ENCODE measurements around the gene CPEB3.
A peak's percentile ranks its signal among the peaks of the same experiment; 100 is the strongest.
"Not testable (repeated sequence)": the region's sequence is repeated elsewhere in the genome, so short reads cannot be mapped to it uniquely, and the experiment has no call there.

CPEB3 gene

GRCh38 chr10:92290837-92291615 is at the start of gene CPEB3, which contains the start of gene MARCHF5:
Gene CPEB3 (minus strand): TSS chr10:92291078. CDS start chr10:92240350, 50,728 bp downstream.
Gene MARCHF5 (plus strand): TSS chr10:92291167. CDS start chr10:92291495, 328 bp downstream.
- peak; percentile 74 for DNase-seq (ENCODE audit: low read depth, low spot score)

- not testable (repeated sequence) for DNase-seq (ENCODE audit: low read depth, low spot score)
These were observed 39.0 kb upstream of the CPEB3 start for GRCh38 chr10:92329927-92330326.

- DNase-seq (ENCODE audit: low read depth, low spot score): no peak
These were observed 38.1 kb upstream of the CPEB3 start for GRCh38 chr10:92328993-92329392.

GRCh38 chr10:92327445-92328433 is 36.9 kb upstream of the CPEB3 start:
- DNase-seq (ENCODE audit: low read depth, low spot score): no peak

- DNase-seq (ENCODE audit: low read depth, low spot score): no peak
These were observed 32.2 kb upstream of the CPEB3 start for GRCh38 chr10:92323079-92323478.

- DNase-seq (ENCODE audit: low read depth, low spot score): no peak
These were observed 25.7 kb upstream of the CPEB3 start for GRCh38 chr10:92316610-92317009.

- no peak for DNase-seq (ENCODE audit: low read depth, low spot score)
These were observed 22.9 kb upstream of the CPEB3 start for GRCh38 chr10:92313750-92314149.

- no peak for DNase-seq (ENCODE audit: low read depth, low spot score)
These were observed 18.4 kb upstream of the CPEB3 start for GRCh38 chr10:92309272-92309671.

- no peak for DNase-seq (ENCODE audit: low read depth, low spot score)
These were observed 14.5 kb upstream of the CPEB3 start for GRCh38 chr10:92305133-92306072.

GRCh38 chr10:92304061-92304460 is 13.2 kb upstream of the CPEB3 start:
- no peak for DNase-seq (ENCODE audit: low read depth, low spot score)

GRCh38 chr10:92303096-92303495 is 12.2 kb upstream of the CPEB3 start:
- no peak for DNase-seq (ENCODE audit: low read depth, low spot score)

- DNase-seq (ENCODE audit: low read depth, low spot score): no peak
These were observed 7.6 kb upstream of the CPEB3 start for GRCh38 chr10:92298487-92298886.

GRCh38 chr10:92291921-92292845 is 1.3 kb upstream of the CPEB3 start:
- DNase-seq (ENCODE audit: low read depth, low spot score): no peak

GRCh38 chr10:92291616-92291865 is 663 bp upstream of the CPEB3 start:
- DNase-seq (ENCODE audit: low read depth, low spot score): no peak

GRCh38 chr10:92290076-92290836 is 622 bp downstream of the CPEB3 start:
- no peak for DNase-seq (ENCODE audit: low read depth, low spot score)

- DNase-seq (ENCODE audit: low read depth, low spot score): no peak
These were observed 6.7 kb downstream of the CPEB3 start for GRCh38 chr10:92284112-92284704.

GRCh38 chr10:92278996-92279696 is 11.7 kb downstream of the CPEB3 start:
- DNase-seq (ENCODE audit: low read depth, low spot score): no peak

GRCh38 chr10:92274071-92274470 is 16.8 kb downstream of the CPEB3 start:
- DNase-seq (ENCODE audit: low read depth, low spot score): no peak

GRCh38 chr10:92268748-92269147 is 22.1 kb downstream of the CPEB3 start:
- no peak for DNase-seq (ENCODE audit: low read depth, low spot score)

All from activated naive CD8-positive, alpha-beta T cell treated with anti-CD3 and anti-CD28 coated beads, Interleukin-2, amount 50 U/mL, for 16 hours (primary cell).